HG03521 (cell line): ENCODE data around the gene A2M.

Source experiments
- ATAC-seq: cut with Tn5 transposase; IDR thresholded peaks from one replicate; pipeline ENCODE4 v1.9.1; 2021; ENCODE audit warnings: mild to moderate bottlenecking, moderate library complexity; ENCODE audit not compliant: unreplicated experiment

Gene A2M

DNA sequence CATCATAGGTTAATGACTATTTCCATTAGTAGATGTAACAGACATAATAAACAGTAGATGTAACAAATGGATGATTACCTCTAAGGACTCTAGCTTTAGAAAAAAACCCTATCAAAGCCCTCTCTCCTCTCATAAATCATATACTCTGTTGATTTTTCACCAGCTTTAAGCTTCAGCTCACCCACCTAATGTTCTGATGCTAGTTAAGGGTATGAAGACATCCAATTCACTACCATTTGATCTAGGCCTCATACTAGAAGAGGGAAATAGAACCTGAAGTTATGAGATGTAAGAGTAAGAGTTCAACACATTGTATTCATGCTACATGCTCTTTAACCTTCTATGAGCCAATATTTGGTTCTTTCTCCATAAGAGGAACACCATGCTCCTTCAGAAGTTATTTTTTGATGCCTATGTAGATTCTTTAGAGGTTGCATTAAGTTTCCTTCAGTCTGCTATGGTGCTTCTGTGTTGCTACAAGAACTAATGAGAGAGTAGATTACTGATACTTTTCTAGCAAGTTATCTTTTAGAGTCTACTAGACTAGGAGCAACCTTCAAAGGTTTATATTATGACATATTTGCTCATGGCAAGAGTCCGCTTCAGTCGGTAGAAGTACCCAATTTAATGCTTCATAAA, 16.0 kb downstream of the A2M start:
- no peak for ATAC-seq

DNA sequence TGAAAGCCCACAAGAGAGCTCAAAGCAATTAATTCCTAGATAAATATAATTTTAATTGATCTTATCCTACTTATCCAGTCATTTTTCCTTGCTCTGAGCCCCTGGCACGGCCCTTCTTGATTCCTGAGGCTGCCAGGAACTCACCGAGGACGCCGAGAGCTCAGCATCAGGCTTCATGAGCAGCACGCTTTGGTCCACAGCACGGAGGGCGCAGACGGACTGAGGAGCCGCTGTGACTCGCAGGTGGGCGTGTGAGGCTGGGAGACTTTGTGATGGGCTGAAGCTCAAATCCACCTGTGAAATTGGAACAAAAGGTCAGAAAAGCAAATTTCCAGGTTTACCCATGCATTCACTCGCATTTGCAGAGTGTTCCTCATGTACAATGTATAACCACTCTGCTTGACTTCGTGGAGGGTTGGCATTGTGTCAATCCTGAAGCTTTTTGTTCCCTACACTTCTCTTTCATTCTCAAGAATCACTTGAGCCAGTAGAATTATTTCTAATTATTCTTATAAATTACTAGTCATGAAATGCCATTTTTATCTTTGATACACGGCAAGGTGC, 17.2 kb downstream of the A2M start:
- no peak for ATAC-seq

DNA sequence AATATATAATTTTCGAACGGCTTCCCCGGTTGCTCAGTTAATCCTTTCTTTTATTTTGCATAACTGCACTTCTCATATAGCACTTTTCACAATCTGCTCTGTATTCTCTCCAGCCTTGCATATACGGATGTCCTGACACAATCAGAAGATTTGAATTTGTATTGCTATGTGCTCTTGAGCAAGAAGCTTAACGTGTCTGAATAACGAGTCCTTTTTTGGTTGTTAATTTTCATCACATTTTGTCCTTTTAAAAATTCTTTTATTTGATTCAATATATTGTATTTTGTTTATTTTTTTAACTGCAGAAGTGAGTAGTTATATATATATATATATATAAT, 17.6 kb downstream of the A2M start:
- no peak for ATAC-seq

DNA sequence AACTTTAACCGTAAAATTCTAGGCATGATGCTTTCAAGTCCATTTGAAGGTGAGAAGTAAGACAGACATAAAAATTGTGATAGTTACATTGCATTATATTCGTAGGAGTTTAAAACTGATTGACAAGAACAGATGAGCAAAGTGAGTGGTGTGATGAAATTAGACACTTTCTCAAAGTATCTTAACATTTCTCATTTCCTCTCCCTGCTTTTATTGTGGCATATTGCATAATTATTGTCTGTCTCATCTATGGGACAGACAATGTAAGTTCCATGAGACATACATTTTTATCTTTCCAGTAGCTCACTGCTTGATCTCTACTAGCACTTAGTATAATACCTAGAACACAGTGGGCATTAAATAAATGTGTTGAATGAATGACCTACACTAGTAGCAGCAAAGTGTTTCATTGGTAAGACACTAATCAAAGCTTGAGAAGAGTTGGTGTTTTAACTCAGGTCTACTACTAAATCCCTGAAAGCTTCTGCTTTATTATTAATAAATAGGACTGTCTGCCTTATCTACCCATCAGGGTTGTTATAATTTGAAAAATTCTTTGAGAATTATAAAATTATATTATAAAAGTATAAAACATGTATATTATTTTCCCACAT, 19.0 kb downstream of the A2M start:
- no peak for ATAC-seq

DNA sequence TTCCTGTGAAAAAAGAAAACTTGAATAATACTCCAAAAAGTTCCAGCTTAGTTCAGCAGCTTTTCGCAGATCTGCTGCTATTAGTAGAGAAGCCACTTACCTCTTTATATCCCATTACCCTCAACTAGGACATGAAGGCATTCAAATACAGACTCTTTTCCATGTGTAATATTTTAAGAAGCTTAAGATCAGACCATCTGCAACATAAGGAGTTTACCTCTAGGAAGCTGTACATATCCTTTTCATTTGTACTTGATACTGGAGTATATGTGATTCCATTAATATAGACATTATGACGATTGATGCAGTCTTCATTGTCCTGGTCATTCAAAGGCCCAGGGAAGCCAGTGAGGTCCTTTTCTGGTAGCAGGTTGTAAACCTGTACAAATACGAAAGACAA, 20.4 kb downstream of the A2M start:
- no peak for ATAC-seq

DNA sequence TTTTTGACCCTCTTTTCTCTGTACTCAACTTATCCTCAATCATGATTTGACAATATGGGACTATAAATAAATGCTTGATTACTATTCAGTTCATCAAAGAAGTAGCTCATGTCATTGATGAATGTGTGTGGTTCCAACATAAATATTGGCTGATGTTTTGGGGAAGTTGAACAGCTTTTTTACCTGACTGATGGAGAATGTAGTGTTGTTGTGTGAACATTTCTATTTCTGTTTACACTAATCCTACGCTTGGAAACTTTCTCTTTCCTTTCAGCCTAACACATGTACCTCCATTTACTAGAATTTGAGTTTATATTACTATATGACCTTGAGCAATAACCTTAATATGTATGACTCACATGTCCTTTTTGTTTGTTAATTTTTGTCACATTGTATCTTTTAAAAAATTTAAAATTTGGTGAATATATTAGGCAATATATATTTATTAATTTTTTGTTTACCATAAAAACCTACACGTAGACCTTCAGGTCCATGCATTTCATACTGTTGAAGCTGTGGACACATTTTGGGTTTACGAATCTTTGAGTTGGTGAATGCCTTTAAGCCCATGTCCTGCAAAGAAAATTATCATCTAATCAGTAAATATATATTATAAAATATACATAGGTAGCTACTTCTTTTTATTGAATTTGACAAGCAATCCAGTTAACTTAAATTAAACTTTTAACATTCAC, 21.1 kb downstream of the A2M start:
- ATAC-seq: no peak

DNA sequence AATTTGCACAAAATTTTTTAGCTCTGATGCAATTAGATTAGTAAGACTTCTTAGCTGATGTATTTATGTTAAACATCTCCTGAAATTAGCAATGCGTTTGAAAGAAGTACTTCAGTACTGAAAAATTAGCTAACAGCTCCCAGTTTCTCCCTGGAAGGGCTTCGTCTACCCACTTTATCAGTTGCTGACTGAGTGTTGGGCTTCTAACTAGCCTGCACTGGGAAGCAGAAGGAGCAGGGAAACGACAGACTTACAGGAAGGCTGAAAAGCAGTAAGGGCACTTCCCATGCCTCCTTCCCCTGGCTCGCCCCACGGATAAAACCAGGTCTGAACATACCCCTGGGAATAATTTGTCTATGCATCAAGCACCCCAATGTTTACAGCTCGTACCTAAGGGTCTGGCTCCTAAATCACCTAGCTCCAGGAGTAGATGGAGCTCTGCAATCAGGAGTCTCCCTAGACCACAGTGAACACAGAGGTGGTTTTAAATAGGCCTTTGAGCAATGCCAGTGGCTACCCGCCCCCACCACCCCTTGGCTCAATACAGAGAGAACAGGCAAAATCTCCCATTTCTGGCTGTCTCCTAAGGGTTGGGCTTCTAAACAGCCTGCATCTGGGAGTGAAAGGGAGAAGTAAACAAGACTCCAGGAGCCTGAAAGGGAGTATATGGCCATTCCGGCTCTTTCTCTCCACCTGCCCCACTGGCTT, 23.7 kb downstream of the A2M start:
- ATAC-seq: no peak

GRCh38 chr12:9090220-9090619, 25.5 kb downstream of the A2M start:
- no peak for ATAC-seq

- ATAC-seq: no peak
Observed at GRCh38 chr12:9087087-9087835, 28.5 kb downstream of the A2M start.

GRCh38 chr12:9086087-9086486, 29.6 kb downstream of the A2M start:
- ATAC-seq: no peak

DNA sequence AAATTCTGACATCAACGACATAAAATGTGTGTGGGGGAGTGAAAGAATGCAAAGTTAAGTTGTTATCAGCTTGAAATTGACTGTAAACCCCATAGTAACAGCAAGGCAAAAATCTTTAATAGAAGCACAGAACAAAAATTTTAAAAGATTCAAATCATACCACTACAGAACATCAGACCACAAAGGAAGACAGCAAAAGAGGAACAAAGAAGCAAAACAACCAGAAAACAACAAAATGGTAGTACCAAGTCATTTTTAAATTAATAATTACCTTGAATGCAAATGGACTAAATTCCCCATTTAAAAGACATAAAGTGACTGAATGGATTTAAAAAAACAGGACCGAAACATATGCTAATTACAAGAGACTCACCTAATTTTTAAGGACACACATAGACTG, 31.3 kb downstream of the A2M start:
- no peak for ATAC-seq

- ATAC-seq: no peak
Observed at GRCh38 chr12:9083793-9084192, 31.9 kb downstream of the A2M start.

- no peak for ATAC-seq
Observed at GRCh38 chr12:9081667-9082427, 33.9 kb downstream of the A2M start.

DNA sequence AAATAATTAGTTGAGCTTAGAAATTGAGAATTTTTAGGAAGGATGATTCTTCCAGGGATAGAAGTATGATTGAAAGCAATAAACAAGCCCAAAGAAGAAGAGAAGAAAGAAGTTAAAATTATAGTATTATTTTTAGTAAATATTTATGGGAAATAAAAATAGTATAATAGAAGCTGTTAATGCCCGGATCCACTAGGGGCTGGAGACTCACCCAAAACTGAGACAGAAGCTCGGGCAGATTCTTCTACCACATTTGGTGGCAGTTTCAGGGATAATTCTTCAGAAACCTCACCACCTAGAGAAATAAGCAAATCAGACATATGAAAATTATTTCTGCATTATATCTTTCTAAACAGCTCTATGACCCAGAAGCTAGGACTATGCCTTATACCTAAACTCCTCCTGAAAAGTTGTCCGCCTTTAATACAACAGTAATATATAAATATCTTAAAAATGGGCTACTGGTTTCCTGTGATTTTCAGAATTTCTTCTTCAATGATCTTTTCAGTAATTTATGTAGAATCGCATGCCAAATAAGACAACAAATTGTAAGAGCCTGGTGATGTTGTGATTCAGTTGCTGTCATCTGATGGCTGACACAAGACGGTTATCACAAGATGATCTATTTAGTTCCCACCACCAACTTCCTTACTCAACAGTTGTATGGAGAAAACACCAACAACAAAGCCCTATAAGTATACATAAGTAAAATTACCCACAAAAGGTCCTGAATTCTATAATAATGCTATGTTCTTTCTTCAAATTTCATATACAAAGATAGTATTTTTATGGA, 35.6 kb downstream of the A2M start:
- no peak for ATAC-seq

GRCh38 chr12:9079082-9079481, 36.6 kb downstream of the A2M start:
- no peak for ATAC-seq

GRCh38 chr12:9077152-9078031, 38.3 kb downstream of the A2M start:
- ATAC-seq: no peak

- no peak for ATAC-seq
Observed at GRCh38 chr12:9076733-9077132, 39.0 kb downstream of the A2M start.

GRCh38 chr12:9075138-9075535, 40.6 kb downstream of the A2M start:
- ATAC-seq: no peak
